Subcutaneous adipose tissue (tissue), 4 donors: Measurements from ENCODE around the gene ERG28. TPM values are rescaled to one million over a fixed set of nuclear protein-coding genes. Genes with fewer than 3 reads are reported as not detected.

Experiments used
- total RNA-seq, 4 donors: library from RNA; depleted of rRNA; stranded (reverse); fragments of >200 nt; gene quantifications; one replicate each; pipeline ENCODE4 v1.1.0, GENCODE V29; 2016
- TF ChIP-seq, protein P1 (sequence below): fragments of 450-650 bp; IDR thresholded peaks from one replicate; pipeline ENCODE4 v1.5.1; 2016; ENCODE audit warnings: low read depth, mild to moderate bottlenecking, control low read depth, antibody characterized with exemption, moderate library complexity

ERG28 gene, protein sequence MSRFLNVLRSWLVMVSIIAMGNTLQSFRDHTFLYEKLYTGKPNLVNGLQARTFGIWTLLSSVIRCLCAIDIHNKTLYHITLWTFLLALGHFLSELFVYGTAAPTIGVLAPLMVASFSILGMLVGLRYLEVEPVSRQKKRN
- total RNA-seq = 1 to 10 TPM; 3.7 to 5.9 (median 4.4) TPM

DNA sequence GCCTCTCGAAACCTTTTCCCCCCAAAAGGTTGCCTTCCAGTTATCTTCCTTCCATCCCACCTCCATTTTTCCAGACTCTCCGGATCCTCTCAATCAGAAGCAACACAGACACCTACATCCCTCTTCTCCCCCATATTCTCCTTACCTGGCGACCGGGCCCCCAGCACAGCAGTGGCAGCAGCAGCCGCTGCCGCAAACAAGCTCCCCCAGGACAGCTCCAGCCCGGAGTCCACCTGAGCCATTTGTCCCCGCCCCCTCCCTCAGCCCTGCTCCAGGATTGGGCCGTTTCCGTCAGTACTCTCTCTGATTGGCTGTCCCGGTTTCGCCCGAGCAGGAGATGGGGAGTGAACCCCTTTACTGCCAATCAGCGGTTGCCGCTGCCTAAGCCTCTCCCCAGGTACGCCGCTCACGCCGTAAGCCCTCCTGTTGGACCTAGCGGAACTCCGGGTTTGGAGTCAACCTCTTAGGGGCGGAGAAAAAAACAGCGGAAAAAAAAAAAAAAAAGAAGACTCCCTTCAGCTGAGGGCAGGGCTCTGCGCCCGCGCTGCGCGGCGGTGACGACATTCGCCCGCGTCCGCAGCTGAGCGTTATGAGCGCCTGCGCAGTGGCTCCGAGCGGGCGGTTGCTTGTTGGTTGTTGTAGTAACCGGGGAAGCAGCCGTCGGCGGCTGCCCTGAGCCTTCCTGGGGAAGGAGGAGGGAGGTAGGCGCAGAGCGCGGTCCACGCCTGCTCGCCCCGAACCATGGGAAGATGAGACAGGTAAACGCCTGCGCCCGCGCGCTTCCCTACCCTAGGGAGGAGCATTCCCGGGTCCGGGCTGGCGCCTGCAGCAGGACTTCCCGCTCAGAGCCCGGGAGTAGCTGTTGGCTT, at the start of gene ERG28, which contains the start of gene TTLL5:
Gene ERG28, minus strand, starts transcription at position 247 of the 869 bp plus-strand sequence. CDS start 3,374 bp downstream, outside the sequence.
Gene TTLL5, plus strand, starts transcription at position 617 of the 869 bp plus-strand sequence. CDS start 1,904 bp downstream, outside the sequence.
- TF ChIP-seq, protein P1, sequence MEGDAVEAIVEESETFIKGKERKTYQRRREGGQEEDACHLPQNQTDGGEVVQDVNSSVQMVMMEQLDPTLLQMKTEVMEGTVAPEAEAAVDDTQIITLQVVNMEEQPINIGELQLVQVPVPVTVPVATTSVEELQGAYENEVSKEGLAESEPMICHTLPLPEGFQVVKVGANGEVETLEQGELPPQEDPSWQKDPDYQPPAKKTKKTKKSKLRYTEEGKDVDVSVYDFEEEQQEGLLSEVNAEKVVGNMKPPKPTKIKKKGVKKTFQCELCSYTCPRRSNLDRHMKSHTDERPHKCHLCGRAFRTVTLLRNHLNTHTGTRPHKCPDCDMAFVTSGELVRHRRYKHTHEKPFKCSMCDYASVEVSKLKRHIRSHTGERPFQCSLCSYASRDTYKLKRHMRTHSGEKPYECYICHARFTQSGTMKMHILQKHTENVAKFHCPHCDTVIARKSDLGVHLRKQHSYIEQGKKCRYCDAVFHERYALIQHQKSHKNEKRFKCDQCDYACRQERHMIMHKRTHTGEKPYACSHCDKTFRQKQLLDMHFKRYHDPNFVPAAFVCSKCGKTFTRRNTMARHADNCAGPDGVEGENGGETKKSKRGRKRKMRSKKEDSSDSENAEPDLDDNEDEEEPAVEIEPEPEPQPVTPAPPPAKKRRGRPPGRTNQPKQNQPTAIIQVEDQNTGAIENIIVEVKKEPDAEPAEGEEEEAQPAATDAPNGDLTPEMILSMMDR = no peak

DNA sequence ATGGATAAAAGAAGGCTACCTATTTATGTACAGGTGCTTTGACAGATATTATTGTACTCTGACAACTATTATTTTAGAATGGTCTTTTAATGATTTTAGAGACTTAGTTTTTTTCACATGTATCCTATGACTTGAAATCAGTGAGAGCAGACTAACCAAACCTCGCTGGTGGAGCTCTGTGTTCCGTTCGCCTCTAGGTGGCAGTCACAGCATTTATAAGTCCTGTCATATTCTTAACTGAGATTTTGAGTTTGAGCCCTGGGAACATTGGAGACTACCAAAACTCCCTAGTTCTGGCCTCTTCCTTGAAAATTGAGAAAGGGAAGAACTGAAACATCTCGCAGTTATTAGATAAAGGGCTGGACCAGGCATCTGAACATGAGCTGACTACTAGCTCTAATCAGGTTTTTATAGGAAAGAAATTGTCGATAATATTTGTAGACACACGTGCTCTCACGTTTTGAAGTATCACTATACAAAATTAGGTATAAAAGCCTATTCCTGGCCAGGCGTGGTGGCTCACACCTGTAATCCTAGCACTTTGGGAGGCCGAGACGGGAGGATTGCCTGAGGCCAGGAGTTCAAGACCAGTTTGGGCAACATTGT, 48.6 kb upstream of the ERG28 start:
- TF ChIP-seq, protein P1 = no peak

DNA sequence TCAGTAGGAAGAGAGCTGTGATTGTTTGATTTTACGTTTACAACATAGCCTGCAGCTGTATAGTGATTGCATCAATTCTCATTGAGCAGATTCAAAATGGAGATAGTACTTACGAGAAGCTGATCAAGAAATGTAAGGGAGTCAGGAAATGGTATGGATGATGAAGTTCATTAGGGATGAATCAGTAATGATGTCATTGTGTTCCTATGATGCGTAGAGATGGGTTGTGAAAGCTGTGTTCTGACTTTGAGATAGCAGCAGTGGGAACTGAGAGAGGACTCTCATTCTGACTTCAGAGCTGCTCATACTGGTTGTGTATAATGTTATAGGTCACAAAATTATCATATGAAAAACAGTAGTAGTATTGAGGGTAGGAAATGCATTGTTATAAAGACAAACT, 44.3 kb upstream of the ERG28 start:
- TF ChIP-seq, protein P1 = no peak

DNA sequence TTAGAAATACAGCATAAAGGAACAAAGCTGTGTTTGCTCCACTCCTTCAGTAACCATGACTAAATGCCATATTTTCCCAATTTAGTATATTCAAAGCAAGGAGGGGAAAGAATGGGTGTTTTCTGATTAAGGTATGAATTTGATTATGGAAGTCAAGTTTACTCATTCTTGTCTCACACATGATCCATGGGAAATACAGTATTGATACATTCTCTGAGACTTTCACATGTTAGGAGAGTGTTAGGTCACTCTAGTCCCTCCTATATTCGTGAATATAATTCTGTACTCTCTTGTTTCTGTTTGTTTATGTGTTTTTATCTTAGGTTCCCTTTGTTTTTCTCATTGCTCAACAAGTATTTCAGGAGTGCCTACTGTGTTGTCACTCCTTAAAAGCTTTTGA, 42.8 kb upstream of the ERG28 start:
- TF ChIP-seq, protein P1 = no peak

DNA sequence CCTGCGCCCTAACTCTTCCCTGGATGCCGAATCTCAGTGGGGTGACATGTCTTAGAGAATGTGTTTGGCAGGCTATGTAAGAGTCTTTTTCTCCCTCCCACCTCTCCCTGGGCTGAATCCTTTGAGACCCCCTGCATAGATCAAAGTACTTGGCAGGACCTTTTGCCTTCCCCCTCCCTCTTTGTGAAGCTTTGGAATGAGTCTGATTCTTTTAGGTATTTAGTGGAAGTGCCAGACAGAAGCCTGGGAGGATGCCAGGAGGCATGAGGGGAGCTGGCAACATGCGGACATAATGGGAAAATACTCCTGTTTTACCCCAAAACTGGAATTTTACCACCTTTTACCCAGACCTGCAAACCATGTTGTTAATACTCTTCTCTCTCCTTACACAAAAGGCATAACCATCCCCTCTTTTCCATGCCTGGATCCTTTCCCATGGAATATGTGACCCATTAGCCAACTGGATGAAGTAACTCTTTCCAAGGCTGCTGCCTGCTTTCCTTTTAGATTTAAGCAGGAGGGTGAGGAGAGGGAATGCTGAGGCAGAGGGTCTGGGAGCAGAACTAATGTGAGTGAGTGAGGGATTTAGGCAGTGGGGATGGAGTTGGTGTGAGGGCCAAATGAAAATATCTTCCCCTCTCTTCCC, 42.1 kb upstream of the ERG28 start:
- TF ChIP-seq, protein P1 = no peak

DNA sequence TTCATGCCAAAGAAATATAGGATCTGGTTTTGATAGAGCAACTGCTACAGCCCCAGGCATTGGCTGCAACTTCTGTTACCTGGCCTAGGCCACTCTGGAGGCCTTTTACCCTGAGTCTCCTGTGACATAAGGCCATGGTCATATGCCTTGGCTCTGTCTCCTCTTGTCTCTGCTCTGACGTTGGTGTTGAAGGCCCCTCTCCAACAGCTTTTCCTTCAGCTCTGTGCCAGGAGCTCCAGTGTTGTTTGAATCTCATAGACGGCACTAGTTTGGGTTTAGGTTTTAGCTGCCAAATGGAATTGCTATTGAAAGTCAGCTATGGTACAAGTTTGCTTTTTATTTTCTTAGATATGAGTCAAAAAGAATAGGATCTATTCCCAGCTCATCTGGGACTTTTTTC, 41.4 kb upstream of the ERG28 start:
- TF ChIP-seq, protein P1 = no peak
